ENCODE results near the gene SERPINH1. TPM values are rescaled to one million over a fixed set of nuclear protein-coding genes. Genes with fewer than 3 reads are reported as not detected.

The SERPINH1 gene
- total RNA-seq, 1 experiment from 2014 or later, result 89.8 TPM

DNA sequence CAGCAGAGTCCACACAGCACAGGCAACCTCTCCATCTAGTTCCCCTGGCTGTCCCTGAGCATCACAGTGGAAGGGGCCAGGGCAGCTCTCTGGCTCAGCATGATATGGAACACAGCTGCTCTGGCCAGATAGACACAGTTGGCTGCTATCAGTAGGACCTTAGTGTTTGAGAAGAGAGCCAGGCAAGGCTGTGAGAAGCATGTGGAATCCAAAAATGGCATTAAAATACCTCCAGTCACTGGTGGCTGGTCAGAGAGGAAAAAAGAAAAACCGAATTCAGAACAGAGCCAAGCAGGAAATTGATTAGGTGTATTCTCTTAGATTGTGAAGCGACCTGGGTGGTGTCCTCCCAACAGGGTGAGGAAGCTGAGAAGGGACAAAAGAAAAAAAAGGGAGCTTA, 27.9 kb downstream of the SERPINH1 start:
- in situ Hi-C loops (cut with HindIII; ENCODE audit: low pct_unique_long_range_greater_than_20kb, low sequenced_read_pairs), result no loop called here
- TF ChIP-seq SIN3A (IDR thresholded peaks at IDR 0.05; ENCODE audit: borderline replicate concordance, insufficient read depth, low read depth, low read length) (no peak), TCF7L2 (IDR thresholded peaks at IDR 0.05; ENCODE audit: low read depth, low read length) (no peak), POLR2AphosphoS5 (IDR thresholded peaks at IDR 0.05; ENCODE audit: low read depth, low read length) (no peak)
- TF ChIP-seq, protein P1, sequence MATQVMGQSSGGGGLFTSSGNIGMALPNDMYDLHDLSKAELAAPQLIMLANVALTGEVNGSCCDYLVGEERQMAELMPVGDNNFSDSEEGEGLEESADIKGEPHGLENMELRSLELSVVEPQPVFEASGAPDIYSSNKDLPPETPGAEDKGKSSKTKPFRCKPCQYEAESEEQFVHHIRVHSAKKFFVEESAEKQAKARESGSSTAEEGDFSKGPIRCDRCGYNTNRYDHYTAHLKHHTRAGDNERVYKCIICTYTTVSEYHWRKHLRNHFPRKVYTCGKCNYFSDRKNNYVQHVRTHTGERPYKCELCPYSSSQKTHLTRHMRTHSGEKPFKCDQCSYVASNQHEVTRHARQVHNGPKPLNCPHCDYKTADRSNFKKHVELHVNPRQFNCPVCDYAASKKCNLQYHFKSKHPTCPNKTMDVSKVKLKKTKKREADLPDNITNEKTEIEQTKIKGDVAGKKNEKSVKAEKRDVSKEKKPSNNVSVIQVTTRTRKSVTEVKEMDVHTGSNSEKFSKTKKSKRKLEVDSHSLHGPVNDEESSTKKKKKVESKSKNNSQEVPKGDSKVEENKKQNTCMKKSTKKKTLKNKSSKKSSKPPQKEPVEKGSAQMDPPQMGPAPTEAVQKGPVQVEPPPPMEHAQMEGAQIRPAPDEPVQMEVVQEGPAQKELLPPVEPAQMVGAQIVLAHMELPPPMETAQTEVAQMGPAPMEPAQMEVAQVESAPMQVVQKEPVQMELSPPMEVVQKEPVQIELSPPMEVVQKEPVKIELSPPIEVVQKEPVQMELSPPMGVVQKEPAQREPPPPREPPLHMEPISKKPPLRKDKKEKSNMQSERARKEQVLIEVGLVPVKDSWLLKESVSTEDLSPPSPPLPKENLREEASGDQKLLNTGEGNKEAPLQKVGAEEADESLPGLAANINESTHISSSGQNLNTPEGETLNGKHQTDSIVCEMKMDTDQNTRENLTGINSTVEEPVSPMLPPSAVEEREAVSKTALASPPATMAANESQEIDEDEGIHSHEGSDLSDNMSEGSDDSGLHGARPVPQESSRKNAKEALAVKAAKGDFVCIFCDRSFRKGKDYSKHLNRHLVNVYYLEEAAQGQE (IDR thresholded peaks at IDR 0.05; ENCODE audit: insufficient read depth in 1 of 2, low read depth in 2 of 2, low read length in 1 of 2), result no peak
- TF ChIP-seq, protein P2, sequence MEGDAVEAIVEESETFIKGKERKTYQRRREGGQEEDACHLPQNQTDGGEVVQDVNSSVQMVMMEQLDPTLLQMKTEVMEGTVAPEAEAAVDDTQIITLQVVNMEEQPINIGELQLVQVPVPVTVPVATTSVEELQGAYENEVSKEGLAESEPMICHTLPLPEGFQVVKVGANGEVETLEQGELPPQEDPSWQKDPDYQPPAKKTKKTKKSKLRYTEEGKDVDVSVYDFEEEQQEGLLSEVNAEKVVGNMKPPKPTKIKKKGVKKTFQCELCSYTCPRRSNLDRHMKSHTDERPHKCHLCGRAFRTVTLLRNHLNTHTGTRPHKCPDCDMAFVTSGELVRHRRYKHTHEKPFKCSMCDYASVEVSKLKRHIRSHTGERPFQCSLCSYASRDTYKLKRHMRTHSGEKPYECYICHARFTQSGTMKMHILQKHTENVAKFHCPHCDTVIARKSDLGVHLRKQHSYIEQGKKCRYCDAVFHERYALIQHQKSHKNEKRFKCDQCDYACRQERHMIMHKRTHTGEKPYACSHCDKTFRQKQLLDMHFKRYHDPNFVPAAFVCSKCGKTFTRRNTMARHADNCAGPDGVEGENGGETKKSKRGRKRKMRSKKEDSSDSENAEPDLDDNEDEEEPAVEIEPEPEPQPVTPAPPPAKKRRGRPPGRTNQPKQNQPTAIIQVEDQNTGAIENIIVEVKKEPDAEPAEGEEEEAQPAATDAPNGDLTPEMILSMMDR (IDR thresholded peaks at IDR 0.05), result no peak
- no TSS peak for BruUV-seq (replicated peaks)
- Histone ChIP-seq H3K27me3 (ENCODE audit: control insufficient read depth, insufficient read depth, low read length) (peaks cover 2% of the 10 kb centered on the region; the same call in 1 of the 2 replicates), H3K4me3 (ENCODE audit: low read depth in 2 of 2, low read length in 2 of 2) (no peak overlapping the region), H3K36me3 (ENCODE audit: control insufficient read depth, insufficient read depth, low read length) (no peaks in the 10 kb centered on the region), H3K27ac (ENCODE audit: low read length) (no peak overlapping the region), H3K9me3 (ENCODE audit: control insufficient read depth, insufficient read depth, low read depth, low read length) (no peaks in the 10 kb centered on the region), H3K4me1 (ENCODE audit: control insufficient read depth, insufficient read depth, low read length) (no peaks in the 10 kb centered on the region)
- DNase-seq (ENCODE audit: low read depth, low spot score) (no peak), ATAC-seq (no peak)
- CTCF ChIA-PET, result no interaction called here
- POLR2A ChIA-PET, result no interaction called here
- intact Hi-C loops (cut with micrococcal nuclease; ENCODE audit: unreplicated experiment), result no loop called here

DNA sequence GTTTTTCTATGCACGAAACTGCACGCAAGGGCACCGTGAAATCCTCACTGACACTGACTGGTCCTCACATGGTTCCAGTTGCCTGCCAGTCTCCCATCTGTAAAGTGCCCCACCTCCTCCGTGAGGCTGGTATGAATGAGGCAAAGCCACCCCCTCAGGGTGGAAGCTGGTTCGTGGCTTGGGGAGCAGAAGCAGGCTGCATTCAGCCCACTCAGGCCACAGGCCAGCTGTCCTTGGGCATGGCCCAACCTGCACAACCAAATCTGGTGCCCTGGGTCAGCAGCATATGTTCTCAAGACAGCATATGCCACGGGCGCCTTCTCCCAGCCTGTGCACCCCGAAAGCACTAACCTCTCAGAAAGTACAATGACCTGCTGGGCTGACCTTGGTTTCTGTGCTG, 29.3 kb downstream of the SERPINH1 start:
- TF ChIP-seq TCF7L2 (IDR thresholded peaks at IDR 0.05; ENCODE audit: low read depth, low read length), result no peak
- TF ChIP-seq POLR2AphosphoS5 (IDR thresholded peaks at IDR 0.05; ENCODE audit: low read depth, low read length), result no peak
- no peak for TF ChIP-seq SIN3A (IDR thresholded peaks at IDR 0.05; ENCODE audit: borderline replicate concordance, insufficient read depth, low read depth, low read length)
- TF ChIP-seq, protein P1 (IDR thresholded peaks at IDR 0.05; ENCODE audit: insufficient read depth in 1 of 2, low read depth in 2 of 2, low read length in 1 of 2), result no peak
- TF ChIP-seq, protein P2 (IDR thresholded peaks at IDR 0.05), result no peak
- in situ Hi-C loops (cut with HindIII; ENCODE audit: low pct_unique_long_range_greater_than_20kb, low sequenced_read_pairs), result no loop called here
- H3K27me3 ChIP-seq (ENCODE audit: control insufficient read depth, insufficient read depth, low read length), result peaks cover 2% of the 10 kb centered on the region; the same call in 1 of the 2 replicates
- ATAC-seq, result no peak
- H3K4me1 ChIP-seq (ENCODE audit: control insufficient read depth, insufficient read depth, low read length), result no peaks in the 10 kb centered on the region
- no peak for DNase-seq (ENCODE audit: low read depth, low spot score)
- no peaks in the 10 kb centered on the region for H3K9me3 ChIP-seq (ENCODE audit: control insufficient read depth, insufficient read depth, low read depth, low read length)
- H3K36me3 ChIP-seq (ENCODE audit: control insufficient read depth, insufficient read depth, low read length), result no peaks in the 10 kb centered on the region
- POLR2A ChIA-PET, result no interaction called here
- no peak overlapping the region for H3K27ac ChIP-seq (ENCODE audit: low read length)
- CTCF ChIA-PET, result no interaction called here
- BruUV-seq (replicated peaks), result no TSS peak
- H3K4me3 ChIP-seq (ENCODE audit: low read depth in 2 of 2, low read length in 2 of 2), result no peak overlapping the region
- intact Hi-C loops (cut with micrococcal nuclease; ENCODE audit: unreplicated experiment), result no loop called here
